HG02571 (cell line): ENCODE data around the gene EPS15.
"Not testable (repeated sequence)": the region's sequence is repeated elsewhere in the genome, so short reads cannot be mapped to it uniquely, and the experiment has no call there.

Source experiments
- ATAC-seq: cut with Tn5 transposase; IDR thresholded peaks from one replicate; pipeline ENCODE4 v1.9.1; 2021; ENCODE audit warnings: mild to moderate bottlenecking, moderate library complexity; ENCODE audit not compliant: unreplicated experiment

The EPS15 gene

GRCh38 chr1:51543858-51544257 is 24.8 kb upstream of the EPS15 start:
- no peak for ATAC-seq

DNA sequence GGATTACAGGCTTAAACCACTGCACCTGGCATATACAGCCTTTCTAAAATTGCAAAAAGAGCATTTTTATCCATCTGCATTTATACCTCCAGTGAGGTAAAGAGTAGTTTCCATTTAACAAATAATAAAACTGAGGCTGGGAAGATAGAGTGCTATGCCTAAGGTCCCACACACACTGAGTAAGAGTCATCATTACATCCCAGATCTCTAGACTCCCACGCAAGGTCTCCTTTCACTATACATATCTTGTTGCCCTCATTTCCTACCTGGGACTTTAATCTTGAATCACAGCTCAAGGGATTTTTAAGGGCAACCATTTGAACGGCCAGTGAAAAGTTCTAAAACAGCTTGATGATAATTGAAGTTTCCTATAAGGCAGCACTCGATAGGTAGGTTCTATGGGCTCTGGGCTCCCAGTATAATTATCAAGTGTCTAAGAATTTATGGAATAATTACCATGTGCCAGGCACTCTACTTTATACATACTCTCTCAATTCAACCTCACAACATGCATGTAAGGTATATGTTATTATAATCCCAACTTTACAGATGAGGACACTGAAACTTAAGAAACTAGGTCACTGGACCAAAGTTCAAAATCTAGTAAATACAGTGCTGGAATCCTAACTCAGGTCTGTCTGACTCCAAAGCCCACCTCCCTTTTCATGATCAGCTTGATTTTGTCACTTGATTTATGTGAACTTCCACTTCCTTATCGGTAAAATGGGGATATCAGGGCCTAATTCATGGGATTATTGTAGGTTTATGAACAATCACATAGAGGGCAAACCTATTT is 23.3 kb upstream of the EPS15 start:
- ATAC-seq, result no peak

GRCh38 chr1:51541313-51542050 is 22.4 kb upstream of the EPS15 start:
- no peak for ATAC-seq

DNA sequence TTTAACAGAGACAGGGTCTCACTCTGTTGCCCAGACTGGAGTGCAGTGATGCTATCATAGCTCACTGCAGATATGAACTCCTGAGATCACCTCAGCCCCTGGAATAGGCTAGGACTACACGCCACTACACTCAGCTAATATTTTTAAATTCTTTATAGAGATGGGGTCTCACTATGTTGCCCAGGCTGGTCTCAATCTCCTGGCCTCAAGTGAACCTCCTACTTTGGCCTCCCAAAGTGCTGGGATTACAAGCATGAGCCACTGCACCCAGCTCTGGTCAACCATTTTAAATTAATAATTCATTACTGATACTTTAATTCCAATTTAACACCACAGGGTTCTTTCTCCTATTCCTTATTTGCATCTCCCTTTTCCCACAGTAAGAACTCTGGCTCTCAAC is 18.5 kb upstream of the EPS15 start:
- no peak for ATAC-seq

DNA sequence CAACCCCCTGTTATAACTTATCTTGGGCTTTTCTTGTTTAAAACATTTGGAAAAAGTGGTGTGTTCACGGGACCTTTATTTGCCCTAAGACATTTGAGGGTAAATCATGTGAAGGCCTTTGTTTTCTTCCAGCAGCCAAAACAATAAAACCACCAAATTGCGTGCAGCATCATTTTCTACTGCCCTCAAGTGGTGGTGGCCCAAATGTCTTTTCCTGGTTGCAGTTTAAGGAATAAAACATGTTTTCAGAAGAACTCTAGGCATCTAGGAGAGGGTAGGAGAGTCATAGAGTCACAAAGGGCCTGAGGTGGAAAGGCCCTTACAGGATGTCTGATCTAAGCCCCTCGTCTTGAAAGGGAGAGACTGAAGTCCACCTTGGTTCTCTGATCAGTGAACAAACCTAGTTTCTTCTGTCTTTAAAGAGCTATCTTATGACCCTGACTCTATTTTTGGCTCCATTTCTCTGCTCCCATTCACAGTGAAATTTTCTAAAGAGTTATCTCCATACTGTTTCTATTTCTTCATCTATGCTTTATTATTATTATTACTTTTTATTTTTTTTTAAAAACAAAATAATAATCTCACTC is 16.0 kb upstream of the EPS15 start:
- ATAC-seq, result no peak

DNA sequence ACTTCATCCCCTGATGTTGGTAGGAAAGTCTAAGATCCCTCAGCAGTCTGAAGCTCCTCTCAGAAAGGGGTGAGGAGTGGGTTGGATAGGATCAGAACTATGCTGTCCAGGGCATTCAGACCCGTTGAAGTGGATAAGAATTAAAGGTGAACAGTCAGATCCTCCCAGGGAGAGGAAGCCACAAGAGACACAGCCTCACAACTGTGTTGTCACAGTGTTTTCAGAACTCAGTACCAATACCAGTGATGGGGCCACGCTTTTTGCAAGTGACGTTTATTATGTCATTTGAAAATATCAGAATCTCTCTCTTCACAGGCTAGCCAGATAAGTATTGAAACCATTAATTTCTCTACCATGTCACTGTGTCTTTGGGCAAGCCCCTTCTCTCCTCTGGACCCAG is 15.4 kb upstream of the EPS15 start:
- ATAC-seq, result no peak

DNA sequence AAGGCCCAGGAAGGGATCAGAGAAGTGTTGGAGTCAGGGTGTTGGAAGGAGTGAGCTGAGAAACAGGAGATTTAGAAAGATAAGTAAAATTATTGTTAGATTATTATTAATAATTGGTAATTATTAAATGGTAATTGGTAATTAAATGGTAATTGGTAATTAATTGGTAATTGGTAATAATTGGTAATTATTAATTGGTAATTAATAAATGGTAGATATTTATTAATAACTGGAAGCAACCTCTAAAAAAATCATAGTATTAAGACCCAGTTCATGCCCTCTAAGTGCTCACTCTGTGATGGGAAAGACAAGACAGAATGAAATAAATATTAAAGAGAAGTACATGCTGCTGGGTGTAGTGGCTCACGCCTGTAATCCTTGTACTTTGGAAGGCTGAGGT is 13.8 kb upstream of the EPS15 start:
- ATAC-seq, result no peak

- ATAC-seq, result not testable (repeated sequence)
Observed at GRCh38 chr1:51530447-51530846, 11.4 kb upstream of the EPS15 start.

DNA sequence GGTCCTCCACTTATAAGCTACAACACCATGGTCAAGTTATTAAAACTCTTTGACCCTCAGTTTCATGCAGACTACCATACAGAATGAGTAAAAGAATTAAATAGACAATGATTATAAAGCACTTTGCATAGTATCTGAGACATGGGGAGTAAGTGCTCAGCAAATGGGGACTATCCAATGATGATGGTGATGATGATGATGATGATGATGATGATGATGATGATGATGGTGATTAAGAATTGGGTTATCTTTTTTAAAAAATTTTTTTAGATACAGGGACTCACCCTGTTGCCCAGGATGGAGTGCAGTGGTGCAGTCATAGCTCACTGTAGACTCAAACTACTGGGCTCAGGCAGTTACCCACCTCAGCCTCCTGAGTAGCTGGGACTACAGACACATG is 8.1 kb upstream of the EPS15 start:
- no peak for ATAC-seq

DNA sequence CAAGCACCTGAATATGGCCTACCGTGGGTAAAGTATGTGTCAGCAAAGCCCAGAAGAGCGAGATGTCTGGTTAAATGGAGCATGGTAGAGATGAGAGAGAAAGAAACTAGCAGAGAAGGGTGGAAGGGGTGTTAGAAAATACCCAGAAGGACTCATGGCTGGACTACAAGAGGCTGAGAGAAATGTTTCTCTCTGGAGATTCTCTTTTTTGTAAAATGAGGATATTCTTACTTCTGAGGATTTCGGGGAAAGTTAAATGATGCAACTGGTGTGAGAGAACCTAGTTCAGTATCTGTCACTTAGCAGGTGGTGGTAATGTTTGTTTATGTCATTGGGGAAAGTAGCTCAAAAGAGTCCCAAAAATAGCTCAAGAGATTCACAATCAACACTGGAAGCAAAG is 7.2 kb upstream of the EPS15 start:
- ATAC-seq, result no peak

GRCh38 chr1:51525295-51525694 is 6.2 kb upstream of the EPS15 start:
- no peak for ATAC-seq

DNA sequence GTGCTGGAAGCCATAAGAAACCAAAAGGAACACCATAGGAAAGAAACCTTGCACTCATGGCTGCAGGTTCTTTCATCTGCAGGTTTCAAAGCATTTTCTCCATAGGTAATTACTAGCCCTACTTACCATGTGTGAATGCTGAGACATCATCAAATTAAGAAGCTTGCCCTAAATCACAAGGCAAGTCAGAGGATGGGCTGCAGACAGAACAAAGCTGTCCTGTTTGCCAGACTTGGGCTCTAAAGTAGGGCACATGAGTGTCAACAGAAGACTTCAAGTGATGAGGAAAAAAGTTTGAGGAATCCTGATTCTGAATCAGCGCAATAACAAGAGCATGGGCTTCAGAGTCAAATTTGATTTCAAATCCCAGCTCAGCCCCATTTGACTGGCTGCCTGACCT is 5.8 kb upstream of the EPS15 start:
- ATAC-seq, result no peak

DNA sequence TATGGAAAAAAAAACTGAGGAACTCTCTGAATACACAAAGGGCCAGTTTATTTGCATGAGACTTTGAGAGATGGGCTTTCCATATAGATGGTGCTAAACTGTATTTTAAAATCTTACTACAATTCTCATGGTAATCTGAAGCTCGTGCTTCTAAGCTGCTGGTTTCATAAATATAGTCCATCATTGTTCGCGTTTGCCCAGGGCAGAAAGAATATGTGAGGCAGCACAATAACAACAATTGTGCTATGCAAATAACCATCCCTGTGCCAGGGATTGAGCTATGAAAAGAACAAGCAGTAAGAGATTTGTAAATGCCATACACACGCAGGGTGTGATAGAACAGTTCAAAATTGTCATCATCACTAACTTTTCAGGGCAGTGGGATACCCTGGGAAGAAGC is 4.9 kb upstream of the EPS15 start:
- ATAC-seq, result no peak

- ATAC-seq, result no peak
Observed at GRCh38 chr1:51520700-51521248, 1.7 kb upstream of the EPS15 start.

GRCh38 chr1:51519865-51520699 is 1.0 kb upstream of the EPS15 start:
- no peak for ATAC-seq

DNA sequence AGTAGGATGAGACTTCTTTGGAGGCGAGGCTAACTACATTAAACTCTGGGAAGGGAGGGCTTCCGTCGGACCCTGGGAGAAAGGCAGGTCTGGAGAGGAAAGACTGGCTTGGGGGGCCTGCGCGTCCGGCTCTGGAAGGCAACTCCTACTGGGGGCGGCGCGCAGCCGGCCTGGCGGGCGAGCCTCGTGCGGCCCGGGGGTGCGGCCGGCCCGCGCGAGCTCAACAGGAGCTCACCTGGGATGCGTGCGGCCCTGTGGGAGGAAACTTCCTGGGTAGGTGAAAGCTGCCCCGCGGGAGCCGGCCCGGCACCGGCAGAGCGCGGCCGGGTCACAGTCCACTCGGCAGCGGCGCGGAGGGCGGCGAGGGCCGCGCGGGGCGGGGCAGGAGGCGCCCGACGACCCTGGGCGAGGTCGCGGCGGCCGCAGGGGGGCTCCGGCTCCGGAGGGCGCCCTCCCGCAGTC is 449 bp downstream of the EPS15 start:
- ATAC-seq, result peak; percentile 44

DNA sequence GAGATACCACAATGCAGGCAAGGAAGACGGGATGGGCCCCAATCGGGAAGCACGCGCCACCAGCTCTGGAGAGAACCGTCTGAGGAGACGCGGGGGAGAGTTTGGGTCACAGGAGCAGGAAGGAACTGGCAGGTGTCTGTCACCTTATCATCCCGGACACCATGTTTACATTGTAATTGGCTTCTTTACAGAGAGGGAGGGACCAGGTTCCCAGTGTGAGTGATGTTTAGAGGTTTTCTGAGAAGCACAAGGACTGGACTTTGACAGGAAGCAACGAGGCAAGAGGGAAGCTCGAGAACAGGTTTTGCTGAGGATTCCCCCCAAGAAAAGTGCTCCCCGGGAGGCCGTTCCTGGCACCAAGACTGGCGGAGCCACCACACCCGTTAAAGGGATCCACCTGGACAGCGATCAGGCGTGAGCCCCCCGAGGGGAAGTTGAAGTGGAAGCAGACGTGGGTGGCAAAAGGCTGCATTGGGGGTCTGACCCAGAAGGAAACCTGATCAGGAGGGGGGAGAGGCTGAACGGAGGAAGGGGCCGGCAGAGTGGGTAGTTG is 957 bp downstream of the EPS15 start:
- no peak for ATAC-seq

GRCh38 chr1:51517361-51518032 is 1.6 kb downstream of the EPS15 start:
- ATAC-seq, result no peak

DNA sequence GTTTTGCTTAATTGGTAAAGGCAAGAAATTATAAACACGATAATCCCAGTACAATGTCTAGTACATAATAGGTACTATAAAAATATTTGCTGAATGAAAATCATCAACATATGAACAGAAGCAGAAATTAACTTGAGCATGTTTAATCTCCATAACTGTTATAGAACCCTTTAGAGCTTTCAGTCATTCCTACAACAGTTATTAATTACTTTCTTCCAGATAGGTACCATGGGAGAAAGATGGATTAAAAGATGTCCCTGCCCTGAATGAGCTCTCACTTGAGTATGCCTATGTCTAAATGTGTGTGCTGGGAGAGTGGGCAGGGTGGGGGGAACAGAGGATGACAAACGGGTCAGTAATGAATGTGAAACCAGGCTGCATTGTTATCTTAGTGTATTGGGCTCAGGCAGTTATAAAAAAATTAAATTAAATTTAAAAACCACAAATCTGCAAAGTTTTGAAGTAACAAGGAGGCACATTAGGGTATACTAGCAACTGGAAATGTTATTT is 2.4 kb downstream of the EPS15 start:
- ATAC-seq, result no peak
